GM04503 (cell line): ENCODE data around the gene TAF1B.
"Not testable (repeated sequence)": the region's sequence is repeated elsewhere in the genome, so short reads cannot be mapped to it uniquely, and the experiment has no call there.

Experiments used
- DNase-seq: peaks from one replicate; pipeline ENCODE4 v3.0.0-alpha.2; 2012; ENCODE audit warnings: low read depth

TAF1B gene

DNA sequence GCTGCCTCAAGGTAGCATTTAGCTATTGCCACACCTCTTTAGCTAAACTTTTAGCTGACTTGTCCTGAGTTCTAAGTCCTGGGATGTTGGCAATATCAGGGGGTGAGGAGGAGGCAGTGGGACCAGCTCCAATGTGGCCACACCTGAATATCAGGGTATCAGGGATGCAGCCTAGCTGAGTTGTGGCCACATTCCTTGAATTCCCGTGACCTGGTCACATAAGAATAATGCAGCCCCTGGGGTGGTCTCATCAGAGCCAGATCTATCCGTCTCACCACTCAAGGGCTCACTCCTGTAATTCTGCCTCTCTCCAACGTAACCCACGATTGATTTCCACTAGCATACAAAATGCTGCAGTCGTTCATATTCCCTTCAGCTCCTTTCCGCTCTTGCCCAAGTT is 11.6 kb upstream of the TAF1B start:
- DNase-seq = no peak

DNA sequence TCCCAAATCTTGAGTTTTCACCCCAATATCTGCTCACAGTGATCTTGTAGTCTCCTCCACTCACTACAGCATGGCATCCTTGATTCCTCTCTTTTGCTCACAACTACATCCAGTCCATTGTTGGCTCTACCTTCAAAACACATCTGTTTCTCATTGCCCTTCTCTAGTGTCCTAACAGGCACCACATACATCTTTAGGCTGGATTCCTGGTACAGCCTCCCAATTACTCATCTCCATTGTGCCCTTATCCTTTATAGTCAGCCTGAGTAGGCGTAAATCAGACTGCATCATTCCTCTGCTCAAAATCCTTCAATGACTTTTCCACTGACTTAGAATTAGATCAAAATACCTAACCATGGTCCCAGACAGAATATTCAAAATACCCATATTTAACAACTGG is 10.7 kb upstream of the TAF1B start:
- DNase-seq = peak; percentile 79

DNA sequence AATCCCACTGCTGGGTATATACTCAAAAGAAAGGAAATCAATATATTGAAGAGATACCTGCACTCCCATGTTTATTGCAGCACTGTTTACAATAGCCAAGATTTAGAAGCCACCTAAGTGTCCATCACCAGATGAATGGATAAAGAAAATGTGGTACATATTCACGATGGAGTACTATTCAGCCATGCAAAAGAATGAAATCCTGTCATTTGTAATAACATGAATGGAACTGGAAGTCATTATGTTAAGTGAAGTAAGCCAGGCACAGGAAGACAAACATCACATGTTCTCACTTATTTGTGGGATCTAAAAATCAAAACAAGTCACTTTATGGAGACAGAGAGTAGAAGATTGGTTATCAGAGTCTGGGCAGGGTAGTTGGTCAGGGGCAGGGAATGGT is 8.2 kb upstream of the TAF1B start:
- DNase-seq = not testable (repeated sequence)

DNA sequence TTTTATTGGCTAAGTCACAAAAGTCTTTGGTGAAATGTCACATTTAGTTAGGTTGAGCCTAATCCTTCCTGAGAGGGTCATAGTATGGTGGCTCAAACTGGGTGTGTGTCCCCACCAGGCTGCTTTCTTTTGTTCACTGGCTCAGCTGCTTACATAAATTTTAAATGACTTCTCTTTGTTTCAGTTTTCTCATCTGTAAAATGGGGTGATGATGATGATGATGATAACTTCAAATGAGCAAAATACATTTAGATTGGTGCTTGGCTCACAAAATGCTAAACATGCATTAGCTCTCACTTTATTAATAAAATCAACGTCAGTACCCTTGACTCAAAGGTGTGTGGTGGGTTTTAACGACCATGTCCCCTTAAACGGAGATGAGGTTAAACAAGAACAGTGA is 7.2 kb upstream of the TAF1B start:
- DNase-seq = no peak

DNA sequence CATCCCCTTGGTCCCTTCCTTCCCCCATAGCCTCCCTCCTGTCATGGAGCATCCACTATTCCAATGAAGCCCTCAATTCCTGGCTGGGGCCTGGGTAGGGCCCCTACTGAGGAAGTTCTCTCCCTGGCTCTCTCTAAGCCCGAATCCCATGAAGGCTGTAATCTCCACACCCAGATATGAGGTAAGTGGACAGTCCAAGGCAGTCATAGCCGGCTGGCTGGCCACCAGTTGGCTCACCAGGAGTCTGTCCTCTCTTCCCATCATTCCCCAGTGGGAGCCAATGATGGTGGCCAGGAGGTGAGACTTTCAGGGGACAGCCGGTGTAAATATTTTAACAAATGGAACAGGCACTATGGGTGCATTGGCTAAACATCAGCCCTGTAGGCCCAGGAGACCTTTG is 6.8 kb upstream of the TAF1B start:
- DNase-seq = no peak

DNA sequence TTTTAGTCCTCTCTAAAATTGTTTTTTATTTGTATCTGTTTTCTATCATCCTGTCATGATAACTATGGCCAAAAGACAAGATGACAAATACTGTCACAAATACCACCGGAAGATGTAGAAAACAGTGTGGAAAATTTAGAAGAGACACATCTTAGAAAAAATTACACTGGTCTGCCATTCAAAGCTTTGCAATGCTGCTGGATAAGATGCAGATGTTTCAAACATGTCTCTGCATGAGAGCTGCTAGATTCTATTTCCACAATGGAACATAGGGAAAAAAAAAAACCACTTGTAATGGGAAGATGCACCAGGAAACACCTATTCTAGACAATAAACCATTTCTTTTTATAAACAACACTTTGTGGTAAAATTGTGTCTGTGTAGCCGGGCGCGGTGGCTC is 5.8 kb upstream of the TAF1B start:
- no peak for DNase-seq

DNA sequence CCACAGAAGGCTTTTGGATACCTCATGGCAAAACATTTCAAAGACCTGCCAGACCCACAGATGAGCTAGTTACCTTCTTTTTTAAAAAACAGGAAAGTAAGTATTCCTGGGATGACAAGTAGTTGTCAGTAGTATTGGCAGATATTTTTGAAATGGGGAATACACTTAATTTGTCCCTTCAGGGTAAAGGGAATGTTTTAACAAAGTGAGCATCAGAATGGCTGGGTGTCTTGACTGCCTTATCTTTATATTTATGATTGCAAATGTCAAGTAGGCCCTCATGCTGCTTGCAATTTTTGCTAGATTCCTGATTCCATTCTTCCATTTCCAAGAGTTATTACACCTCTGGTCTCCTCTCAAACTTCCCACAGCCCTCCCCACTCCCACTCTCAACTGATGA is 4.9 kb upstream of the TAF1B start:
- no peak for DNase-seq

DNA sequence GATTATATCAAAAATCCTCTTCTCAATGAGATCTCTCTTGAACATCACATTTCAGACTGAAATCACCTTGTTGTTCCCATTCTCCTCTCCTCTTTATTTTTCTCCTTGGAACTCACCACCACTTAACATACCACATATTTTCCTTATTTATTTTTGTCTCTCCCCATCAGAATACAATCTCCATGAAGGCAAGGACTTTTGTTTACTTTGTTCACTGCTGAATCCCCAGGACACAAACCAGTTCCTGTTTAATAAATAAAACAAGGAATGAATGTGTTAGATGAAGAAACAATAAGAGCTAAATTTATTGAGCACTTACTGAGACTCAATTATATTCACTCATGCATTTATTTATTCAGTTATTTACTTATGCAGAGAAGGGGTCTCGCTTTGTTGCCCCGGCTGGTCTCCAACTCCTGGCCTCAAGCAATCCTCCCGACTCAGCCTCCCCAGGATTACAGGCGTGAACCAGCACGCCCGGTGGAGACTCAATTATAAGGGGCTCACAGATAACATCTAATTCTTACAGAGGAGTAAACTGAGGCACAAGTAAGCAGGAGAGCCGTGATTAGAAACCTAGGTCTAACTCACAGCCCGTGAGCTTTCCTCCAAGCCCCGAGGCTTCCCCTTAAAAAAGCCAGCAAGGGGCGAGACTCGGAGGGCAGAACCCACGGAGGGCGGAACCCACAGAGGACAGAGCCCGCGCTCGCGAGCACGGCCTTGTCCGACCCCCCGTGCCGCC is 616 bp upstream of the TAF1B start:
- no peak for DNase-seq

DNA sequence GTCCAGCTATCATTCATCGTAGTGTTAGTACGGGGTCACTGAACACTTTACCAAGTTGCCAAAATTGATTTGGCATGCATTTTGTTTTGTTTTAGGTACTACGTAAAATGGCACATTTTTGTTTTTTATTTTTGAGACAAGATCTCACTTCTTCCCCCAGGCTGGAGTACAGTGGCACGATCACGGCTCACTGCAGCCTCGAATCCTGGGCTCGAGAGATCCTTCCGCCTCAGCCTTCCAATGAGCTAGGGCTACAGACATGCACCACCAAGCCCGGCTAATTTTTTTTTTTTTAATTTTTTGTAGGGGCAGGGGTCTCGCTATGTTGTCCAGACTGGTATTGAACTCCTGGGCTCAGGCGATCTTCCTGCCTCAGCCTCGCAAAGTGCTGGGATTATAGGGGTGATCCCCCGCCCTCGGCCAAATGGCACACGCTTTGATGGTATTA is 786 bp downstream of the TAF1B start:
- DNase-seq = no peak

DNA sequence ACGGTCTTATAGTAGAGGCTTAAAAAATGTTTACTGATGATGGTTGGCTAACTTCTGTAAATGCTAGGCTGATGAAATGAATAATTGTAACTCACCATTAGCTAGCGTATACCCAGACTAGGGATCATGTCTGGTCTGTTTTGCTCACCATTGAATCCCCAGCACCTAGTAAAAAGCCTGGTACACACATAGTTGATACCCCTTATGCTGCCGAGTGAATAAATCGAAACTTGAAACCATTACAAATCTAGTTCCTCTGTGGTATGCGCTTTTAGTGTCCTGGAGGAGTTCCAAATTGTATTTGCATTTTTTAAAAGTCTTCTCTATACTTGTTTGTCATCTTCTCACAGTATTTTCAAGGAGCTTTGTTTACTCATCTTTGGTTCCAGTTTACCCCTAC is 1.3 kb downstream of the TAF1B start:
- DNase-seq = no peak

DNA sequence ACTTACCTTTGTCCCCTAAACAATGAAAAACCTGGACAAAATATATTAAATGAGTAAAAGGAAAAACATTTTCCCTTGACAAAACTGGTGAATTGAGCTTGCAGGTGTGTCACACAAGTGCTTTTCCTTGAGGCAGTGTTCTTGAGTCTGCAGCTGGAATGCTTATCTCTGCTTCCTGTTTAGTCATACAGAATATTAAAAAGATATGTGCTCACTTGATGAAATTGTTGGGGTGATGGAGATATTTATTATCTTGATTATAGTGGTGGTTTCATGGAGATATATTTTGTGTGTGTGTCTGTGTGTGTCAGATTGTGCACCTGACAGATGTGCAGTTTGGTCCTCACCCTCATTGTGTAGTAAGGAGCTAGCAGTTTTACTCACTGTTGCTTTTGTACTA is 3.3 kb downstream of the TAF1B start:
- DNase-seq = no peak

DNA sequence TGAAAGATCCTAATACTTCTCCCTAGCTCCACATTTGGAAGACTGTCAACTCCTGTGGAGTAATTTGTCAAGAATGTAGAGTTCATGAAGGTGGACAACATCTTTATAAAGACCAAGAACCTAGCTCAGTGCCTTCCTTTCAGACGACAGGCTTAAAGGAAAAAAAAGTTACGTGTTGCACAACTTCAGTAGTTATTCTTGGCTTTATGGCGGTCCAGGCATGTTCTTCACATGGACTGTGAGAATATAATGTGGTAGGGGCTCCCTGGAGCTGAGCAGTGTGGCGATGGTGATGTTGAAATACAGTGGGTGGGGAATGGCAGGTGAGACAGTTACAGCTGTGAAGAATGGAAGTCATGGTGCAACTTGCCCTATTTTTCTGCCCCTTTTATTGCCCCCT is 3.9 kb downstream of the TAF1B start:
- no peak for DNase-seq

DNA sequence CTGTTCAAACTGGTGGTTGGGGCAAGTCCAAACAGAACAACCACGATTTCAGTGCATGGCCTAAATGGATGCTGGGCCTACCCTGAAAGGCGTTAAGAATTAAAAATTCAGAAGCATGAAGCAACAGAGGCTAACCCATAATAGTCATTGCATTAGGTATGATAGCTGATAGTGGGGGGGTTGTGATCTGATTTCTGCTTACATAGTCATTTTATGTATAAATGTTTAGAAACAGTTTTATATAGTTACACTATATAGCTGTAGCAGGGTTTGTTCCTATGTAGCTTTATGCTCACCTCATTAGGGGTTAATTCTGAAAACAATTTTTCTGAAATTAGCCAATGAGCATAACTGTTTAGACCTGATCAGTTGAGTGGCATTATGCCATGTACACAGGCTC is 9.6 kb downstream of the TAF1B start:
- DNase-seq = no peak

DNA sequence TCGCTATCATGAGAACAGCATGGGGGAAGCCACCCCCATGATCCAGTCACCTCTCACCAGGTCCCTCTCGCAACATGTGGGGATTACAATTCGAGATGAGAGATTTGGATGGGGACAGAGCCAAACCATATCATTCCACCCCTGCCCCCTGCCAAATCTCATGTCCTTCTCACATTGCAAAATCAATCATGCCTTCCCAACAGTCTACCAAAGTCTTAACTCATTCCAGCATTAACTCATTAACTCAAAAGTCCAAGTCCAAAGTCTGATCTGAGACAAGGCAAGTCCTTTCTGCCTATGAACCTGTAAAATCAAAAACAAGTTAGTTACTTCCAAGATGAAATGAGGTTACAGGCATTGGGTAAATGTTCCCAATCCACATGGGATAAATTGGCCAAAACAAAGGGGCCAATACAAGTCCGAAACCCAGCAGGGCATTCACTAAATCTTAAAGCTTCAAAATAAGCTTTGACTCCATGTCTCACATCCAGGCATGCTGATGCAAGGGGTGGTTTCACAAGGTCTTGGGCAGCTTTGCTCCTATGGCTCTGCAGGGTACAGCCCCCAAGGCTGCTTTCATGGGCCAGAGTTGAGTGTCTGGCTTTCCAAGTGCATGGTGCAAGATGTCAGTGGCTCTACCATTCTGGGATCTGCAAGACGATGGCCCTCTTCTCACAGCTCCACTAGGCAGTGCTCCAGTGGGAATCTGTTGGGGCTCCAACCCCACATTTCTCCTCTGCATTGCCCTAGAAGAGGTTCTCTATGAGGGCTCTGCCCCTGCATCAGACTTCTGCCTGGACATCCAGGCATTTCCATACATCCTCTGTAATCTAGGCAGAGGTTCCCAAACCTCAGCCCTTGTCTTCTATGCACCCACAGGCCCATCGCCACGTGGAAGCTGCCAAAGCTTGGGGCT is 14.8 kb downstream of the TAF1B start:
- DNase-seq = no peak

DNA sequence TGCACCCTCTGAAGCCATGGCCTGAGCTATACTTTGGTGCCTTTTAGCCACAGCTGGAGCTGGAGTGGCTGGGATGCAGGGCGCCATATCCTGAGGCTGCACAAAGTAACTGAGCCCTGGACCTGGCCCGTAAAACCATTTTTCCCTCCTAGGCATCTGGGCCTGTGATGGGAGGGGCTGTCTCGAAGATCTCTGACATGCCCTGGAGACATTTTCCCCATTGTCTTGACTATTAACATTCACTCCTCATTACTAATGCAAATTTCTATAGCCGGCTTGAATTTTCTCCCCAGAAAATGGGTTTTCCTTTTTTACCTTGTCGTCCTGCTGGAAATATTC is 15.4 kb downstream of the TAF1B start:
- DNase-seq = no peak

DNA sequence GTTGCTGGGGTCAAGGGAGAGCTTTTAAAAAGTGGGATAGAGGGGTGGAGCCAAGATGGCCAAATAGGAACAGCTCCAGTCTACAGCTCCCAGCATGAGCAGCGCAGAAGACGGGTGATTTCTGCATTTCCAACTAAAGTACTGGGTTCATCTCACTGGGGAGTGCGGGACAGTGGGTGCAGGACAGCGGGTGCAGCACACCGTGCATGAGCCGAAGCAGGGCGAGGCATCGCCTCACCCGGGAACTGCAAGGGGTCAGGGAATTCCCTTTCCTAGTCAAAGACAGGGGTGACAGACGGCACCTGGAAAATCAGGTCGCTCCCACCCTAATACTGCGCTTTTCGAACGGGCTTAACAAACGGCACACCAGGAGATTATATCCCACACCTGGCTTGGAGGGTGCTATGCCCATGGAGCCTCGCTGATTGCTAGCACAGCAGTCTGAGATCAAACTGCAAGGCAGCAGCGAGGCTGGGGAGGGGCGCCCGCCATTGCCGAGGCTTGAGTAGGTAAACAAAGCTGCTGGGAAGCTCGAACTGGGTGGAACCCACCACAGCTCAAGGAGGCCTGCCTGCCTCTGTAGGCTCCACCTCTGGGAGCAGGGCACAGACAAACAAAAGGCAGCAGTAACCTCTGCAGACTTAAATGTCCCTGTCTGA is 17.8 kb downstream of the TAF1B start:
- not testable (repeated sequence) for DNase-seq

DNA sequence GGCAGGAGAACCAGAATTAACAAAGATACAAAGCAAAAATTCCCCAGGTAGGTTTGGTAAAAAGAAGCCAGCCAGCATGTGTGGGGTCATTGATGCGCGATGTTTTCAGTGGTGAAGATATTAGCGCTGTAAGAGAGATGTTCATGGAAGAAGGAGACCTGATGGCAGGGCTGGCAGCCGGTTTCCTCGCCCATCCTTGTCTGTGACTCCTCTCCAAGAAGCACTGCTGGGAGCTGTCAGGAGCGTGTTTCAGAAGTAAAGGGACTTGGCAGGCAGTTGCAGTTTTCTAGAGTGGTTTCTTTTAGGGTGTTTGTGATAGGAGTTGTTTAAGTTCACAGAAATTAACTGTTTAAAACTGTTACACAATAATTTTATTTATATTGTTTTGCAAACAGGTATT is 24.6 kb downstream of the TAF1B start:
- DNase-seq = no peak

DNA sequence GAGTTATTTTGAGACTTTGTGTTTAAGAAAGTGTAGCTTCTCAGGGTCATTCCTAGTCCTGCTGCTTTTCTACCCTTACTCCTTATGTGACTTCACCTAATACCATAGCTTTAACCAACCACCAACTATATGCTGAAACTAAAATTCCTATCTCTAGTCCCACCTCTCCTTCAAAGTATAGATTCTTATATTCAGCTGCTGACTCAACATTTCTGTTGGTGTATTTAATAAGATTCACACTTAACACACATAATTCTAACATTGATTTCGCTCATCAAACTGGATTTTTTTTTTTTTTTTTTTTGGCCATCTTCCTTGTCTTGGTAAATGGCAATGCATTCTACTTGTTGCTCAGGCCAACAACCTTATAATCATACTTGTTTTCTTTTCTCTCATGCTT is 30.1 kb downstream of the TAF1B start:
- DNase-seq = no peak

DNA sequence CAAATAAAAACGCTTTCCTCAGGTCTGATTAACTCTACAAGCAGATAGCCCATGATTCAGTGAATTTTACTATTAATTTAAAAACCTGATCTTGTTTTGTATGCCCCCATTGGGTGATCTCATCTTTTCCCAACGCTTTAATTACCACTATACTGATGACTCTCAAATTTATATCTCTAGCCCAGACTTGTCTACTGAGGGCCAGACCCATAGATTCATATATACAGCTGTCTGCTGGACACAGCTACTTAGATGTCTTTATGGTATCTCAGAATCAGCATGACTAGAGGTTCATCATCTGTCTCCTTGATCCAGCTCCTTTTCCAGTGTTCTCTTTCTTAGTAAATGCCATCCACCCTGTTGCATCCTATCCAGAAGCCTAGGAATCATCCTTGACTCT is 33.8 kb downstream of the TAF1B start:
- DNase-seq = no peak

DNA sequence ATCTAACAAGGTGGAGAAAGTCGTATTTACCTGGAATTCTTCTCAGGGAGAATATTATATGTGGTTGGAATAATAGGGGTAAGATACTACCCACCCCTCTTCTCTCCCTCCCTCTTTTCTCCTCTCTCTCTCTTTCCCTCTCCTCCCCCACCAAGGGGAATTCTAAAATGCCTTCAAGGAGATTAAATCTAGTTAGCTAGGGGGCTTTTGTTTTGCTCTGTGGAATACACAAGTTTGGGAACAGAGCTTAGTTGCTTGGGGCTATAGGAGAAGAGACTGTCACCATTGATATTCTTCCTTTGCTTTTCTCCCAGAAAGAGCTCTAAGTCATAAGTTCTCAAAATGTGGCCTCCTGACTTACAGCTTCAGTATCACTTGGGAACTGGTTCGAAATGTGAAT is 34.5 kb downstream of the TAF1B start:
- no peak for DNase-seq

DNA sequence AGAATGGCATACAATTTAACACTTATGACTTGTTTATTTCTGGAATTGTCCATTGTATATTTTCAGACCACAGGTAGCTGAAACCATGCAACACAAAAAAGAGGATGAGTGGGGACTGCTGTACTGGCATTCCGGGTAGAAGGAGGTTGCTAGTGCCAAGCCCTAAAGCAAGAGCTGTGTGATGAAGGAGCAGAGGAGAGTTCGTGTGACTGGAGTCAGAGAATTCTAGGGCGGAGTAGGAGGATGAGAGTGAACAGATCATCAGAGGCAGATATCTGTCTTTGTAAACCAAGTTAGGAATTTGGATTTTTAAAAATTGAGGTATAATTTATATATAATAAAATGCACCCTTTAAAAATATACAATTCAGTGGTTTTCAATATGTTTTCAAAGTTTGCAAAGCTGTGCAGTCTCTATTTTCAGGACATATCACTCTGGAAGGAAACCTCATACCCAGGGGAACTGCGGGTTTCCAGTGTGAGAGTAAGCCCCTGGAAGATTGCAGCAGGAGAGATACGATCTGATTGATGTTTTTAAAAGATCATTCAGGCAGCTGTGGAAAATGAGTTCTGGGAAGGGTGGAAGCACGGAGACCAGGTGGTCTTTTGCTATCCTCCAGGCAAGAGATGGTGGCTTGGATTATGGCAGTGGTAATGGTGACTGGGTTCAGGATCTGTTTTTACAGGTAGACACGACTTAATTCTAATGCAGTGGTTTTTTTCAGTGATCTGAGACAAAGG is 36.4 kb downstream of the TAF1B start:
- DNase-seq = no peak

DNA sequence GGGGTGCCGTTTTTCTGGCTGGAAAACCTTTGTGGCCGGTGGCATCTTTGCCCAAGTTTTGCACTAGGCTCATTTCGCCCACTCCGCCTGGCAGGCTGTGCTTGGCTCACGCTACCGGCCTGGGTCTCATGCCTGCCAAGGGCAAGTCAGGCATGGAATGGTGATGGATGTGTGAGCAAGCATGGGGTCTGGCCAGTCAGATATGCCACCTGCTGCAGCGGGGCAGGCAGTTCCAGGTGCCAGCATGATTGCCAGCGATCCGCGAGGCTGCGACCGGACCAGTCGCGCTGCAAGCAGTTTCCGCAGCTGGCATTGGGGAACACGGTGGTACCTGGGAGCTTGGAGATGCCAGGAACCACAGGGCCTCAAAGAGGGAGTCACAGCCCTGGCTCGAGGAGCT is 40.6 kb downstream of the TAF1B start:
- DNase-seq = no peak
